ENCODE data around the gene DHRS11.

Gene DHRS11

GRCh38 chr17:36591434-36592315 is at the start of gene DHRS11:
Gene DHRS11 (plus strand): TSS chr17:36591879. CDS start chr17:36592010, 131 bp downstream.
- peak; percentile 90 for DNase-seq

GRCh38 chr17:36542755-36543154 is 48.9 kb upstream of the DHRS11 start:
- DNase-seq: no peak

GRCh38 chr17:36544044-36544306 is 47.7 kb upstream of the DHRS11 start:
- no peak for DNase-seq

GRCh38 chr17:36544307-36545076 is 47.2 kb upstream of the DHRS11 start, which contains the start of gene GGNBP2:
Gene GGNBP2 (plus strand): TSS chr17:36544919. CDS start chr17:36545725, 806 bp downstream.
- DNase-seq: peak; percentile 92

GRCh38 chr17:36545077-36545464 is 46.6 kb upstream of the DHRS11 start:
- no peak for DNase-seq

GRCh38 chr17:36545465-36546417 is 45.9 kb upstream of the DHRS11 start:
- peak; percentile 97 for DNase-seq

- DNase-seq: no peak
Observed at GRCh38 chr17:36546418-36547093, 45.1 kb upstream of the DHRS11 start.

- DNase-seq: no peak
Observed at GRCh38 chr17:36547776-36548175, 43.9 kb upstream of the DHRS11 start.

- DNase-seq: no peak
Observed at GRCh38 chr17:36550491-36551417, 40.9 kb upstream of the DHRS11 start.

GRCh38 chr17:36553459-36553858 is 38.2 kb upstream of the DHRS11 start:
- DNase-seq: no peak

GRCh38 chr17:36566081-36566480 is 25.6 kb upstream of the DHRS11 start:
- no peak for DNase-seq

- no peak for DNase-seq
Observed at GRCh38 chr17:36575028-36575427, 16.7 kb upstream of the DHRS11 start.

GRCh38 chr17:36576793-36577192 is 14.9 kb upstream of the DHRS11 start:
- DNase-seq: no peak

GRCh38 chr17:36578671-36579070 is 13.0 kb upstream of the DHRS11 start:
- DNase-seq: no peak

- DNase-seq: no peak
Observed at GRCh38 chr17:36583787-36584186, 7.9 kb upstream of the DHRS11 start.

GRCh38 chr17:36586138-36586537 is 5.5 kb upstream of the DHRS11 start:
- no peak for DNase-seq

GRCh38 chr17:36590082-36590481 is 1.6 kb upstream of the DHRS11 start:
- DNase-seq: peak; percentile 23

GRCh38 chr17:36592316-36592715 is 637 bp downstream of the DHRS11 start:
- no peak for DNase-seq

GRCh38 chr17:36592716-36593321 is 1.1 kb downstream of the DHRS11 start:
- DNase-seq: no peak

- no peak for DNase-seq
Observed at GRCh38 chr17:36593656-36594316, 2.1 kb downstream of the DHRS11 start.
